ENCODE results near the gene HSPB9.

Gene HSPB9

DNA sequence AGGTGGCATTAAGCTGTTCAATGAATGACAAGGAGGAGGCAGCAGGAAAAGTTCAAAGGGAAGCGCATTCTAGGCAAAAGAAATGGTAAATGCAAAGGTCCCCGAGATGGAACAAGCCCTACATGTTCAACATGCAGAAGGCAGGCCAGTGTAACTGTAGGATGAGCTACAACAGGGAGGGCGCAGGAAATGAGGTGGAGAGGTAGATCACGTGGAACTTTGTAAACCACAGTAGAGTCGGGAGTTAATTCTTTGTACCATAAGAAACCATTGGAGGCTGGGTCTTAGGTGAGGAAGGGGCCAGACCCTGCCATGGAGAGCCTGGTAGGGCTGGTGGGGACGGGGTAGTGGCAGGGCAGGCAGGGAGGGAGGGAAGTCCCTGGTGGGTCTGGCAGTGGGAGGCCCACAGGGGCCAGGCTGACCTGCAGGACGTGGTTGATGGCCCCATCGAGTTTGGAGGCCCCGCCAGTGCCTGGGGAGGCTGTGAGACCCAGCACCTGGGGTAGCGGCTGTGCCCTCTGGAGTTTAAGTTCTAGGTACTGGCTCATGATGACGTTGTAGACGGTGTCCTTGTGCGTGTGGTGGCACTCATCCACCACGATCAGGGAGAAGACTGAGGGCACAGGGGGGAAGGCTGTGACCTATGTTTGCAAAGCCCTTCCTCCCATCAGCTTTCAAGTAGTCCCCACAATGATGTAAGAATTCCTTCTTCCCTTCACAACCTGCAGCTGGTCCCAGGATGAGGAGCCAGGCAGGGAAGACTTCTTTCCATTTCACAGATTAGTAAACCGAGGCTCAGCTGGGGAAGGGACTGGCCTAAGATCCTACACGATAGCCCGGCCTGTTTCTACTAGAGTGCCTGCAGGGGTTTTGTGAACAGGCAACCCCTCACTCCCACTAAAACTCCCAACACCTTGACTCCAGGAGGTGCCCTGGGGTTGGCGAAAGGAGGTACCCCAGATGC lies 12.0 kb upstream of the HSPB9 start:
- TF ChIP-seq, protein P1, sequence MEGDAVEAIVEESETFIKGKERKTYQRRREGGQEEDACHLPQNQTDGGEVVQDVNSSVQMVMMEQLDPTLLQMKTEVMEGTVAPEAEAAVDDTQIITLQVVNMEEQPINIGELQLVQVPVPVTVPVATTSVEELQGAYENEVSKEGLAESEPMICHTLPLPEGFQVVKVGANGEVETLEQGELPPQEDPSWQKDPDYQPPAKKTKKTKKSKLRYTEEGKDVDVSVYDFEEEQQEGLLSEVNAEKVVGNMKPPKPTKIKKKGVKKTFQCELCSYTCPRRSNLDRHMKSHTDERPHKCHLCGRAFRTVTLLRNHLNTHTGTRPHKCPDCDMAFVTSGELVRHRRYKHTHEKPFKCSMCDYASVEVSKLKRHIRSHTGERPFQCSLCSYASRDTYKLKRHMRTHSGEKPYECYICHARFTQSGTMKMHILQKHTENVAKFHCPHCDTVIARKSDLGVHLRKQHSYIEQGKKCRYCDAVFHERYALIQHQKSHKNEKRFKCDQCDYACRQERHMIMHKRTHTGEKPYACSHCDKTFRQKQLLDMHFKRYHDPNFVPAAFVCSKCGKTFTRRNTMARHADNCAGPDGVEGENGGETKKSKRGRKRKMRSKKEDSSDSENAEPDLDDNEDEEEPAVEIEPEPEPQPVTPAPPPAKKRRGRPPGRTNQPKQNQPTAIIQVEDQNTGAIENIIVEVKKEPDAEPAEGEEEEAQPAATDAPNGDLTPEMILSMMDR (conservative IDR thresholded peaks at IDR 0.05; ENCODE audit: low read depth, low read length): no peak
- no peak overlapping the region for H3K4me3 ChIP-seq (ENCODE audit: low read length)
- DNase-seq (ENCODE audit: low read depth): no peak

DNA sequence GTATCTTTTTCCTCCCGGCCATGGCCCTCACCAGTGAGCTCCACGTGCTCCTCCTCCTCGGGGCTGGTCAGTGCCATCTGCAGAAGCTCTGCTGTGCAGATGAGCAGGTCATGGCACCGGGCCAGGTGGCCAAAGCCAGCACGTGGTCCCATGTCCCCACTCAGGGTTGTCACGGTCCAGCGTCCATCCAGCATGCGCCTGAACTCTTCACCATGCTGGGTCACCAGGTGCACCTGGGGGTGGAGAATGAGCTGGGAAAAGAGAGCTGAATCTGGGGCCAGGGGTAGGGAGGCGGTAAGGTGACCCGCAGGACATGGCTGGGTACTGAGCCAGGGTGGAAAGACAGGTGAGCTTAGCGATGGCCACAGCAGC lies 11.4 kb upstream of the HSPB9 start:
- TF ChIP-seq, protein P1 (conservative IDR thresholded peaks at IDR 0.05; ENCODE audit: low read depth, low read length): no peak
- DNase-seq (ENCODE audit: low read depth): no peak
- H3K4me3 ChIP-seq (ENCODE audit: low read length): no peak overlapping the region

DNA sequence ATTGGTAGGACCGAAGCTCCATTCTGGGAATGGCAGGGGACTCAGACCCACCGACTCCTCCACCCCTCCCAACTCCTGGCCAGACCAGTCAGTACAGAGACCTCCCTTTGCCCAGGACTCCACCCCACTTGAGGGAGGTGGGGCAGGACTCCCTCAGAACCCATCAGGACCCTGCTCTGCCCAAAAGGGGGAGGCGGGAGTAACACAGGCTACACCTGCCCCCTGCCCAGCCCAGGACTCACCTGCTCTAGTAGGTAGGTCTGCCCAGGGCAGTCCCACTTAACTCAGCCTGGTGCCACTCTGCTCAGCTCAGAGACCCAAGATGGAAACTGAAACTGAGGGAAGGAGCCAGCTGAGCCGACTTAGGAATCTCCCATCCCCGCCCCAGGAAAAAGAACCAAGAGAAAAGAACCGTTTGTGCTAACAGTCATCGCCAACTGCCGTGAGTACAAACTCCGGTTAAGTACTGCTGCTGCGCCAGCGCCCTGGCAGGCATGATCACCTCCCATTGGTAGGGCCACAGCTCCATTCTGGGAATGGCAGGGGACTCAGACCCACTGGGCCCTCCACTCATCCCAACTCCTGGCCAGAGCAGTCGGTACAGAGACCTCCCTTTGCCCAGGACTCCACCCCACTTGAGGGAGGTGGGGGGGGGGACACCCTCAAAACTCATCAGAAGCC lies 10.6 kb upstream of the HSPB9 start:
- no peak for DNase-seq (ENCODE audit: low read depth)
- peak overlapping the region; percentile 30 for H3K4me3 ChIP-seq (ENCODE audit: low read length)
- TF ChIP-seq, protein P1 (conservative IDR thresholded peaks at IDR 0.05; ENCODE audit: low read depth, low read length): no peak

DNA sequence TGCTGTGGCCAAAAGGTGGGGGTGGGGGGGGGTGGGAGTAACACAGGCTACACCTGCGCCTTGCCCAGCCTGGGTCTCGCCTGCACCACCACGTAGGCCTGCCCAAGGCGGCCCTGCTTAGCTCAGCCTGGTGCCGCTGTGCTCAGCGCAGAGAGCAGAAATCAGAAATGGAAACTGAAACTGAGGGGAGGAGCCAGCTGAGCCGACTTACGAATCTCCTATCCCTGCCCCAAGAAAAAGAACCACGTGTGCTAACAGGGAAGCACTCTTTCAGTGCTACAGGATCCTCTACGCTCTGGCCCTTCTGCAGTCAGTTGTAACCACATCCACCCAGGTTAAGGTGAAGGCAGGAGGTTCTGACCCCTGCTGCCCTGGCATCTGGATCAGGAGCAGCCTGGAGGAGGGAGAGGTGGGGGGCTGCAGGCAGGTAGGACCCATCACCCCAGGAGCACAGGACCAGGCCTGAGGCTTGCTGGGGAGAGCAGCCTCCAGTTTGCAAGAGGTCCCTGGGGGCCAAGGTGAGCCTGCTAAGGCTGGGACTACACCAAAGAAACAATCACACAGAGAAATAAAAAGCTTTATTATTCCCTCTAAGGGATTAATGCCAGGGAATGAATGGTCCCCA lies 9.9 kb upstream of the HSPB9 start, which contains the start of gene DHX58:
DHX58 (minus strand) TSS at position 163 of the 625 bp plus-strand sequence. CDS start 822 bp downstream, outside the sequence.
- H3K4me3 ChIP-seq (ENCODE audit: low read length): peak within 1 kb of the TSS; percentile 30
- peak; percentile 66 for DNase-seq (ENCODE audit: low read depth)
- TF ChIP-seq, protein P1 (conservative IDR thresholded peaks at IDR 0.05; ENCODE audit: low read depth, low read length): no peak

DNA sequence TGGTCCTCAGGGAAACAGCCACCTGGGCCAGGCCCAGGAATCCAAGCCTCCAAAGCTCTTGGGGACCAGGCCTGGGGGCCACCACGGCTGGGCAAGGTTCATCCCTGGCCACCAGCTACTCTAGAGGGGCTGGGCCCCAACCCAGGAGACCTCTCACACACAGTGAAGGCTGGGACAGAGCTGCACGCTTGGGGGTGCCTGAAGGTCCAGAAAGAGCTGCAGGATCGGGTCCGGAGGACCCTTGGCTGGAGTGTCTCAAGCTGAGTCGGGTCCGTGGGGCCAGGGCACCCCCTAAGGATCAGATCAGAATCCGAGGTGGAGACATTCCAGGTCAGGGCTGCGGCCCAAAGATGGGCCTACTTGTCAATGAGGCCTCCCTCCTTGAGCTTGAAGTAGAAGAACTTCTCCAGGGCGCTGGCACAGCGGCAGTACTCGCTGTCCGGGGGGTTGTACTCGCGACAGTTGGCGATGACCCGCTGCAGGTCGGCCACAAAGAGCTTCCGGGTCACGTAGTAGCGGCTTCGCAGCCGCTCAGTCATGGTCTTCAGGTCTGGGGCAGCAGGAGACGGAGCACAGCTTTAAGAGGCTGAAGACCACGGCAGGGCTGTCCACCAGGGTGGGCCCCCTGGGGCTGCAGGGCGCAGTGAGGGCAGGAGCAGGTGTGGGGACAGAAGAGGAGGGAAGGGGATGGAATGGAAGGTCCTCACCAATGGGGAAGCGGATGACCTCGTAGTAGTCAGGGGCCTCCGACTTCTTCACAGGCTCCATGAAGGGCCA lies 9.1 kb upstream of the HSPB9 start:
- no peak overlapping the region for H3K4me3 ChIP-seq (ENCODE audit: low read length)
- TF ChIP-seq, protein P1 (conservative IDR thresholded peaks at IDR 0.05; ENCODE audit: low read depth, low read length): no peak
- DNase-seq (ENCODE audit: low read depth): no peak

DNA sequence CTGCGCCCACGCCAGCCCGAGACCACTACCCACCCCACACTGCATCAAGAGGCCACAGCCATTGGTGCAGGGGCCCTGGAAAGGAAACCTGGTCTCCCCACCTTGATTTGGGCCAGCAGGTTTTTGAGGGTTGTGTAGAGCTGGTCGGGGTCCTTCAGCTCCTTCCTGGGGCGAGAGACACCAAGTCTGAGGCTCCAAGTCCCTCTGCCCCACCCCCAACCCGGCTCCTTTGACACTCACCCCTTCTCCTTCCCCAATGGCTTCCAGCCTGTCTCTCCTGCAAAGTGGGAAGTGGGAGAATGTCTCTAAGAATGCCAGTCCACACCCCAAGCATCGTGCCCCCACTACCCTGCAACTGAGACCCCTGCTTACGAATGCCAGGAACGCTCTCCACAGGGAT lies 8.5 kb upstream of the HSPB9 start:
- H3K4me3 ChIP-seq (ENCODE audit: low read length): no peak overlapping the region
- TF ChIP-seq, protein P1 (conservative IDR thresholded peaks at IDR 0.05; ENCODE audit: low read depth, low read length): no peak
- DNase-seq (ENCODE audit: low read depth): no peak
